ENCODE results near the gene FCGR3B. TPM values are rescaled to one million over a fixed set of nuclear protein-coding genes. Genes with fewer than 3 reads are reported as not detected.
"Not testable (repeated sequence)": the region's sequence is repeated elsewhere in the genome, so short reads cannot be mapped to it uniquely, and the experiment has no call there.

The FCGR3B gene
- total RNA-seq, 4 donors from 2014 or later, result 0.26 to 1.1 TPM; not detected in 2

DNA sequence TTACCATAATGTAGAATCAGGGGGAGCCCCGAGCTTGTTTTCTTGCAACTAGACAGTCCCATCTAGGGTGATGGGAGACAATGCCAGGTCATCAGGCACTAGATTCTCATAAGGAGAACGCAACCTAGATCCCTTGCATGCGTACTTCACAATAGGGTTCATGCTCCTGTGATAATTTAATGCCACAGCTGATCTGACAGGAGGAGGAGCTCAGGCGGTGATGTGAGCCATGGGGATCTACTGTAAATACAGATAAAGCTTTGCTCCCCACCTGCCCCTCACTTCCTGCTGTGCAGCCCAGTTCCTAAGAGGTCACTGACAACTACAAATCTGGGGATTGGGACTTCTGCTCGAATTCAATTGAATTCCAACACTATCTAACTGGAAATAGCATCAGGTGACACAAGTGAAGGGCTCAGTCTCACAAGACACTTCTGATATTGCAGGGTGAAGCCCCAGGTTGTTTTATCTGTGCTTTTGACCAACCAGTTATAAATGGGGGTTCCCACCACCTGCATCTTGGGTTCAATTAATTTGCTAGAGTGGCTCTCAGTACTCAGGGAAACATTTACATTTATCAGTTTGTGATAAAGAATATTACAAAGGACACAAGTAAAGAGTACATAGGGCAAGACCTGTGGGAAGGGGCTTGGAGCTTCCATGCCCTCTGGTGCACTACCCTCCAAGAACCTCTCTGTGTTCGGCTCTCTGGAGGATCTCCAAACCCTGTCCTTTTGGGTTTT is 7.4 kb upstream of the FCGR3B start:
- H3K27ac ChIP-seq; H3K9me3 ChIP-seq; DNase-seq; intact Hi-C loops (cut with DNase I; ENCODE audit: low total_unique reads); H3K4me1 ChIP-seq; H3K4me3 ChIP-seq; H3K27me3 ChIP-seq; H3K36me3 ChIP-seq: not testable (repeated sequence)

- intact Hi-C loops (cut with DNase I; ENCODE audit: low total_unique reads); H3K9me3 ChIP-seq; DNase-seq; H3K27me3 ChIP-seq; H3K36me3 ChIP-seq; H3K4me3 ChIP-seq; H3K27ac ChIP-seq; H3K4me1 ChIP-seq: not testable (repeated sequence)
Observed at GRCh38 chr1:161636976-161637375, 6.0 kb upstream of the FCGR3B start.

GRCh38 chr1:161636189-161636782 is 5.3 kb upstream of the FCGR3B start:
- H3K4me3 ChIP-seq; intact Hi-C loops (cut with DNase I; ENCODE audit: low total_unique reads); DNase-seq; H3K4me1 ChIP-seq; H3K27ac ChIP-seq; H3K36me3 ChIP-seq; H3K9me3 ChIP-seq; H3K27me3 ChIP-seq: not testable (repeated sequence)

- intact Hi-C loops (cut with DNase I; ENCODE audit: low total_unique reads); H3K27ac ChIP-seq; H3K4me1 ChIP-seq; H3K4me3 ChIP-seq; H3K36me3 ChIP-seq; H3K27me3 ChIP-seq; H3K9me3 ChIP-seq; DNase-seq: not testable (repeated sequence)
Observed at GRCh38 chr1:161634993-161635392, 4.0 kb upstream of the FCGR3B start.

DNA sequence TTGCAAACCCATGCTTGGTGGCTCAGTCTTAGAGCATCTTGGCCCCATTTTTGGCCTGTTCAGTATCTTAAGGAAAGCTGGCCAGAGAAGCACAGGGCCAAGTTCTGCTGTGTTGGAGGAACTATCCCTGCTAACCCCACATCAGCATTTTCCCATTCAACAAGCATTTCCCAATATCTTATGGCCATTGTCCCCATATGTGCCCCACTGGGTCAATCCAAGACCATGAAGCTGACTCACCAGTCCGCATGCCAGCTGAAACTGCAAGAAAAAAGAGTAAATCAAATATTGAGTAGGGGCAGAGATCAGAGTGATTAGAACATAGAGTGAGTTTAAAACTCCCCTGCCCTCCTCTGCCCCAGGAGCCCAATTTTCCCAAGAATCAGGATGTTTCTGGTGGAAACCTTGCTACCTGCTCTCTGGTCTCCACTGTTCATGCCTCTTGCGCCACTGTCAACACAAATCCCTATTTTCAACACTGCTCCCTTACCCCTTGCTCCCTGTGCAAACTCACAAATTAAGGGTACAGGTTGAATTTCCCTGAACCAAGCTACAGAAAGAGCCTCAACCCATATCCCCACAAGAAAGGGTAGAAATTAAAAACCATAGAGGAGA is 741 bp downstream of the FCGR3B start:
- intact Hi-C loops (cut with DNase I; ENCODE audit: low total_unique reads); DNase-seq; H3K4me1 ChIP-seq; H3K4me3 ChIP-seq; H3K27me3 ChIP-seq; H3K36me3 ChIP-seq; H3K9me3 ChIP-seq; H3K27ac ChIP-seq: not testable (repeated sequence)

GRCh38 chr1:161626445-161627146 is 4.4 kb downstream of the FCGR3B start:
- H3K9me3 ChIP-seq; H3K4me1 ChIP-seq; DNase-seq; H3K4me3 ChIP-seq; H3K36me3 ChIP-seq; intact Hi-C loops (cut with DNase I; ENCODE audit: low total_unique reads); H3K27ac ChIP-seq; H3K27me3 ChIP-seq: not testable (repeated sequence)

DNA sequence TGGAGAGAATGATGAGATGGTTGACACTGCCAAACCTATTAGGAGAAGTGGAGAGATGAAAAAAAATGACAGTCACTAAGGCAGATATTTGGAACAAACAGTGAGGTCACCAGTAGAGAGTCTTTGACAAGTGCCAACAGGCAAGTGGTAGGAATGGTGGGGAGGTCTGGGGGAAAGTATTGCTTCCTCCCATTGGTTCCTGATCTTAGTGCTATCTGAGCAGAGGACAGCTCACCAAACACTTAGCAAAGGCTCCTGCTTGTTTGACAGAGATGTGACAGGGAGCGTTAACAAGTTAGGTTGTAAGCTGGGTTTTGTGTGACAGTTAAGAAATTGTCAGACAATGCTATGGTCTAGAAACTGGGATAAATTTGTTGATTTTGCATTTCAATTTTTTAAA is 6.4 kb downstream of the FCGR3B start:
- intact Hi-C loops (cut with DNase I; ENCODE audit: low total_unique reads); H3K4me1 ChIP-seq; DNase-seq; H3K27me3 ChIP-seq; H3K4me3 ChIP-seq; H3K36me3 ChIP-seq; H3K27ac ChIP-seq; H3K9me3 ChIP-seq: not testable (repeated sequence)

- H3K4me1 ChIP-seq; DNase-seq; H3K36me3 ChIP-seq; intact Hi-C loops (cut with DNase I; ENCODE audit: low total_unique reads); H3K4me3 ChIP-seq; H3K27me3 ChIP-seq; H3K27ac ChIP-seq; H3K9me3 ChIP-seq: not testable (repeated sequence)
Observed at GRCh38 chr1:161623401-161624051, 7.5 kb downstream of the FCGR3B start.

DNA sequence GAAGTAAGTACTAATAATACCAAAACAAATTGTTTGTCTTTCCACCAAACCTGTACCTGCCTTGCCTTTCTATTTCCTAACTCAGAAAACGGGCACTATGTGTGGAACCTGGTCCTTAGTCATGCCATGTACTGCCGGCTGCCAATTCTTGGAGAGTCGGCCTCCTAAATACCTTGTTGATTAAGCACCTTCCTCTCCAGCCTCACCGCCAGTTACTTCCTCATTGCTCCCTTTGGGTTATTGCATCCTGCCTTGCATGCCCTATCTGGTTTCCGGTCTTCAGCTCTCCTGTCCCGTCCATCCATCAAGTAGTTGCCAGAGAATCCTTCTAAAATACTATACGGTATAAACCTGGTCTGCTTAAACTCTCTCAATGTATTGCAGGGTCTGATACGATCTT is 8.9 kb downstream of the FCGR3B start:
- not testable (repeated sequence) for H3K27ac ChIP-seq, H3K4me3 ChIP-seq

DNA sequence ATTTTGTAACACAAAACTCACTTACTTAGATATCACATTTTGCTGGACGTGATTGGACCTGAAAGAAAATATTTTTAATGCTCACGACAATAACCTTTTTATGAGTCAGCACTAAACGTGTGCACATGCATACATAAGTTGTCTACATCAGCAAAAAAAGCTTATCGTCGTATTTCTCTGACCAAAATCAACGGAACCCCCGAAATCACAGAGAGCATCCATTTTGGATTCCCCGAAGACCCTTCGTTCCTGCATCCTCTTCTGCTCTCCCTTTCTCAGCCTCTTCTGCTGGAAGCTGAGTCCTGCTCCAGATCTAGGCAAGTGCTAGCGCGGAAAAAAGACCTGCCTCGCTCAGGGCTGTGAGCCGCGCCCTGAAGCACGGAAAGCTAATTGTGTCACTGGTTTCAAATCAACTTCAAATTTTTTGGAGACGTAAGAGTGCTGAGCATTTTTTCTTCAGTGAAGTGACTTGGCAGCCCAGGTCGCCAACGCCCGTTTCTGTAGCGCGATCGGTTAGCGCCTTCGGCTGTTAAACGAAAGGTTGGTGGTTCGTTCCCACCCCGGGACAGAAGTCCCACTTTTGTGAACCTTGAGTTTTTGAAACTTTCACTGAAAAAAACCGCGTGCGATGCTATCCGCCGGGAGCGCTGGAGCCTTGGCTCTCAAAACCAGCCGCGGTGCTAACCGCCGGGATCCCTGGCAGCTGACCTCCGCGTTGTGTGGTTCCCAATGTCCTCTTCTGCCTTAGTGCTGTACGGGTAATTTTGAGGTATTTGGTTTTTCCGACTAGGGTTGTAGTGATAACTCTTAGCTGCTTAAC is 9.6 kb downstream of the FCGR3B start:
- peak; percentile 65 to 77 for DNase-seq

More for the DNA sequence above, 8.9 kb downstream of the FCGR3B start:
- DNase-seq; H3K27me3 ChIP-seq; H3K36me3 ChIP-seq; H3K4me1 ChIP-seq; intact Hi-C loops (cut with DNase I; ENCODE audit: low total_unique reads); H3K9me3 ChIP-seq: not testable (repeated sequence)

DNA sequence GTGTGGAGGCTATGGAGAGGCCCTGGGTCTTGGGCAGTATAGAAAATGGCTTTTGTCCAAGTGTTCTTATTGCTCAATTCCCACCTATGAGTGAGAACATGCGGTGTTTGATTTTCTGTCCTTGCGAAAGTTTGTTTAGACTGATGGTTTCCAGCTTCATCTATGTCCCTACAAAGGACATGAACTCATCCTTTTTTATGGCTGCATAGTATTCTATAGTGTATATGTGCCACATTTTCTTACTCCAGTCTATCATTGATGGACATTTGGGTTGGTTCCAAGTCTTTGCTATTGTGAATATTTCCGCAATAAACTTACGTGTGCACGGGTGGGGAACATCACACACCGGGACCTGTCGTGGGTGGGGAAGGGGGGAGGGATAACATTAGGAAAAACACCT is 10.6 kb downstream of the FCGR3B start:
- H3K27me3 ChIP-seq; intact Hi-C loops (cut with DNase I; ENCODE audit: low total_unique reads); H3K4me3 ChIP-seq; H3K4me1 ChIP-seq; H3K9me3 ChIP-seq; DNase-seq; H3K27ac ChIP-seq; H3K36me3 ChIP-seq: not testable (repeated sequence)

More for the DNA sequence above, 9.6 kb downstream of the FCGR3B start:
- H3K4me1 ChIP-seq; H3K36me3 ChIP-seq; H3K27me3 ChIP-seq; H3K9me3 ChIP-seq; intact Hi-C loops (cut with DNase I; ENCODE audit: low total_unique reads): not testable (repeated sequence)
- peak overlapping the region; percentile 31 to 40 for H3K4me3 ChIP-seq
- peak overlapping the region in 1 of 2 donors; percentile 50 for H3K27ac ChIP-seq

- H3K4me1 ChIP-seq; intact Hi-C loops (cut with DNase I; ENCODE audit: low total_unique reads); H3K27ac ChIP-seq; DNase-seq; H3K27me3 ChIP-seq; H3K9me3 ChIP-seq; H3K36me3 ChIP-seq; H3K4me3 ChIP-seq: not testable (repeated sequence)
Observed at GRCh38 chr1:161618517-161618916, 12.5 kb downstream of the FCGR3B start.

Data from uterus (tissue), 4 donors.